Measurements from ENCODE around the gene RIMBP2.

- TF ChIP-seq CTCF (IDR thresholded peaks at IDR 0.05) (no peak), POLR2A (IDR thresholded peaks at IDR 0.05) (no peak)
Measured at GRCh38 chr12:130487636-130488357, 228.3 kb downstream of the RIMBP2 start.
